Measurements from ENCODE around the gene ZNF740.
"Not testable (repeated sequence)": the region's sequence is repeated elsewhere in the genome, so short reads cannot be mapped to it uniquely, and the experiment has no call there.

DNA sequence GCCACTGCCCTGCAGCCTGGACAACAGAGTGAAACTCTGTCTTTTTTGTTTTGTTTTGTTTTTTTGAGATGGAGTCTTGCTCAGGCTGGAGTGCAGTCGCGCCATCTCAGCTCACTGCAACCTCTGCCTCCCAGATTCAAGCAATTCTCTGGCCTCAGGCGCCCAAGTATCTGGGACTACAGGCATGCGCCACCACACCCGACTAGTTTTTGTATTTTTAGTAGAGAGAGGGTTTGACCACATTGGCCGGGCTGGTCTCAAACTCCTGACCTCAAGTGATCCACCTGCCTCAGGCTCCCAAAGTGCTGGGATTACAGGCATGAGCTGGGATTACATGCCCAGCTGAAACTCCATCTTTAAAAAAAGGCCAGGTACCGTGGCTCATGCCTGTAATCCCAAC, 21.8 kb downstream of the ZNF740 start:
- not testable (repeated sequence) for TF ChIP-seq POLR2AphosphoS5 (IDR thresholded peaks at IDR 0.05; ENCODE audit: low read depth, low read length); EZH2 (IDR thresholded peaks at IDR 0.05; ENCODE audit: low read depth, low read length, severe bottlenecking); EP300 (IDR thresholded peaks at IDR 0.05; ENCODE audit: borderline replicate concordance in 1 of 2, low read depth in 2 of 2, low read length in 2 of 2); SRF (IDR thresholded peaks at IDR 0.05; ENCODE audit: low read depth, low read length); EGR1 (IDR thresholded peaks at IDR 0.05; ENCODE audit: borderline replicate concordance, low read depth, low read length)
- TF ChIP-seq, protein P1, sequence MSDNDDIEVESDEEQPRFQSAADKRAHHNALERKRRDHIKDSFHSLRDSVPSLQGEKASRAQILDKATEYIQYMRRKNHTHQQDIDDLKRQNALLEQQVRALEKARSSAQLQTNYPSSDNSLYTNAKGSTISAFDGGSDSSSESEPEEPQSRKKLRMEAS (IDR thresholded peaks at IDR 0.05), result not testable (repeated sequence)
- TF ChIP-seq, protein P2, sequence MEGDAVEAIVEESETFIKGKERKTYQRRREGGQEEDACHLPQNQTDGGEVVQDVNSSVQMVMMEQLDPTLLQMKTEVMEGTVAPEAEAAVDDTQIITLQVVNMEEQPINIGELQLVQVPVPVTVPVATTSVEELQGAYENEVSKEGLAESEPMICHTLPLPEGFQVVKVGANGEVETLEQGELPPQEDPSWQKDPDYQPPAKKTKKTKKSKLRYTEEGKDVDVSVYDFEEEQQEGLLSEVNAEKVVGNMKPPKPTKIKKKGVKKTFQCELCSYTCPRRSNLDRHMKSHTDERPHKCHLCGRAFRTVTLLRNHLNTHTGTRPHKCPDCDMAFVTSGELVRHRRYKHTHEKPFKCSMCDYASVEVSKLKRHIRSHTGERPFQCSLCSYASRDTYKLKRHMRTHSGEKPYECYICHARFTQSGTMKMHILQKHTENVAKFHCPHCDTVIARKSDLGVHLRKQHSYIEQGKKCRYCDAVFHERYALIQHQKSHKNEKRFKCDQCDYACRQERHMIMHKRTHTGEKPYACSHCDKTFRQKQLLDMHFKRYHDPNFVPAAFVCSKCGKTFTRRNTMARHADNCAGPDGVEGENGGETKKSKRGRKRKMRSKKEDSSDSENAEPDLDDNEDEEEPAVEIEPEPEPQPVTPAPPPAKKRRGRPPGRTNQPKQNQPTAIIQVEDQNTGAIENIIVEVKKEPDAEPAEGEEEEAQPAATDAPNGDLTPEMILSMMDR (IDR thresholded peaks at IDR 0.05; ENCODE audit: control extremely low read depth in 1 of 3, insufficient read depth in 1 of 3, low read depth in 1 of 3, low read length in 3 of 3), result not testable (repeated sequence)
